Neural cell (in vitro differentiated cells): Measurements from ENCODE around the gene ATP2C1.

Source experiments
- CTCF ChIP-seq: fragments of 450-650 bp; IDR thresholded peaks from 2 replicates; pipeline ENCODE4 v1.5.1; 2014; ENCODE audit warnings: antibody characterized with exemption, mild to moderate bottlenecking, moderate library complexity; ENCODE audit not compliant: poor library complexity, severe bottlenecking
- EP300 ChIP-seq: fragments of 450-650 bp; conservative IDR thresholded peaks from 2 replicates; pipeline ENCODE4 v1.6.1; 2014; ENCODE audit warnings: antibody characterized with exemption, mild to moderate bottlenecking, moderate library complexity; ENCODE audit not compliant: poor library complexity, severe bottlenecking
- EZH2 ChIP-seq: fragments of 200-600, 300-800 bp; shearing (Covaris generic), sonication (generic); IDR thresholded peaks from 2 replicates; pipeline ENCODE4 v1.6.1; 2014; ENCODE audit warnings: antibody characterized with exemption, low read length, borderline replicate concordance, mild to moderate bottlenecking; ENCODE audit not compliant: insufficient read depth, poor library complexity, severe bottlenecking
- MXI1 ChIP-seq: fragments of 450-650 bp; conservative IDR thresholded peaks from 2 replicates; pipeline ENCODE4 v1.6.1; 2014; ENCODE audit warnings: antibody characterized with exemption, mild to moderate bottlenecking; ENCODE audit not compliant: poor library complexity, severe bottlenecking
- POLR2AphosphoS5 ChIP-seq: IDR thresholded peaks from 2 replicates; pipeline ENCODE4 v1.6.1; 2012
- RAD21 ChIP-seq: fragments of 450-650 bp; conservative IDR thresholded peaks from 2 replicates; pipeline ENCODE4 v1.6.1; 2014; ENCODE audit warnings: antibody characterized with exemption, mild to moderate bottlenecking, moderate library complexity
- REST ChIP-seq: IDR thresholded peaks from 2 replicates; pipeline ENCODE4 v1.6.1; 2012; ENCODE audit warnings: borderline replicate concordance
- SMC3 ChIP-seq: fragments of 450-650 bp; conservative IDR thresholded peaks from 2 replicates; pipeline ENCODE4 v1.6.1; 2014; ENCODE audit warnings: antibody characterized with exemption, mild to moderate bottlenecking, moderate library complexity; ENCODE audit not compliant: poor library complexity
- TAF1 ChIP-seq: IDR thresholded peaks from 2 replicates; pipeline ENCODE4 v1.6.1; 2012; ENCODE audit warnings: low read depth

DNA sequence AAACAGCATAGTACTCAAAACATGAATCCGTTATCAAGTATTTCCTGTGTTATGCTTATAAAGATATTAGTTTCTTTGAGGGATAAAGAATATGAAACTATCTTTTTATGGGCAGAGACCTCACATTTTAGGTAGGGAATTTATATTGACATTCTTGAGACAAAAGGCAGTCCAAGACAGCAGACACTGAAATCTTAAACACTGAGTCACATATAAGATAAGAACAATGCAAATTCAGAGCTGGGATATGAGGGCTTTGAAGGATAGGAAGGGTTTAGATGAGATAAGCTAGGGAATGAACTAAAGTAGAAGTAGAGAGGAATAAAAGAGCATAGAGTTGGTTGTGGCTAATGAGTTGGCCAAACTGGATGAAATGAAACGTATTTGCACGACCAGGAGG is 74.3 kb downstream of the ATP2C1 start:
- TF ChIP-seq CTCF = no peak
- TF ChIP-seq EZH2 = no peak
- TF ChIP-seq EP300 = no peak
- no peak for TF ChIP-seq REST
- no peak for TF ChIP-seq TAF1
- TF ChIP-seq POLR2AphosphoS5 = no peak
- TF ChIP-seq RAD21 = no peak
- TF ChIP-seq SMC3 = no peak
- no peak for TF ChIP-seq MXI1
